ENCODE data around the gene CDC42EP2. TPM values are rescaled to one million over a fixed set of nuclear protein-coding genes. Genes with fewer than 3 reads are reported as not detected.

Gene CDC42EP2
- polyA plus RNA-seq, 1 of the 3 experiments (the other 2 are of a cell fraction): 8.1 TPM

GRCh38 chr11:65303555-65303954, 11.1 kb upstream of the CDC42EP2 start (continued):
- no peak for TF ChIP-seq SIN3A (IDR thresholded peaks at IDR 0.05; ENCODE audit: borderline replicate concordance, low read depth, low read length)
- no peak for TF ChIP-seq ELF1 (IDR thresholded peaks at IDR 0.05)
- TF ChIP-seq RAD21 (IDR thresholded peaks at IDR 0.05; ENCODE audit: low read length): no peak
- TF ChIP-seq RFX5 (IDR thresholded peaks at IDR 0.05; ENCODE audit: low read length): no peak
- no peak for TF ChIP-seq GATA2 (CRISPR knock-in tag; IDR thresholded peaks at IDR 0.05)
- no peak for TF ChIP-seq CHD2 (IDR thresholded peaks at IDR 0.05; ENCODE audit: low read length, partially characterized antibody)
- no peak for TF ChIP-seq JUND (IDR thresholded peaks at IDR 0.05)
- TF ChIP-seq RXRA (IDR thresholded peaks at IDR 0.05; ENCODE audit: borderline replicate concordance, low read depth): no peak
- TF ChIP-seq FOXJ3 (CRISPR knock-in tag; IDR thresholded peaks at IDR 0.05): no peak
- TF ChIP-seq, protein P1, sequence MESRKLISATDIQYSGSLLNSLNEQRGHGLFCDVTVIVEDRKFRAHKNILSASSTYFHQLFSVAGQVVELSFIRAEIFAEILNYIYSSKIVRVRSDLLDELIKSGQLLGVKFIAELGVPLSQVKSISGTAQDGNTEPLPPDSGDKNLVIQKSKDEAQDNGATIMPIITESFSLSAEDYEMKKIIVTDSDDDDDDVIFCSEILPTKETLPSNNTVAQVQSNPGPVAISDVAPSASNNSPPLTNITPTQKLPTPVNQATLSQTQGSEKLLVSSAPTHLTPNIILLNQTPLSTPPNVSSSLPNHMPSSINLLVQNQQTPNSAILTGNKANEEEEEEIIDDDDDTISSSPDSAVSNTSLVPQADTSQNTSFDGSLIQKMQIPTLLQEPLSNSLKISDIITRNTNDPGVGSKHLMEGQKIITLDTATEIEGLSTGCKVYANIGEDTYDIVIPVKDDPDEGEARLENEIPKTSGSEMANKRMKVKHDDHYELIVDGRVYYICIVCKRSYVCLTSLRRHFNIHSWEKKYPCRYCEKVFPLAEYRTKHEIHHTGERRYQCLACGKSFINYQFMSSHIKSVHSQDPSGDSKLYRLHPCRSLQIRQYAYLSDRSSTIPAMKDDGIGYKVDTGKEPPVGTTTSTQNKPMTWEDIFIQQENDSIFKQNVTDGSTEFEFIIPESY (IDR thresholded peaks at IDR 0.05; ENCODE audit: borderline replicate concordance, low read depth): no peak
- no peak for TF ChIP-seq POLR2AphosphoS5 (IDR thresholded peaks at IDR 0.05; ENCODE audit: low read depth, low read length)
- no peak for TF ChIP-seq TCF12 (IDR thresholded peaks at IDR 0.05)

DNA sequence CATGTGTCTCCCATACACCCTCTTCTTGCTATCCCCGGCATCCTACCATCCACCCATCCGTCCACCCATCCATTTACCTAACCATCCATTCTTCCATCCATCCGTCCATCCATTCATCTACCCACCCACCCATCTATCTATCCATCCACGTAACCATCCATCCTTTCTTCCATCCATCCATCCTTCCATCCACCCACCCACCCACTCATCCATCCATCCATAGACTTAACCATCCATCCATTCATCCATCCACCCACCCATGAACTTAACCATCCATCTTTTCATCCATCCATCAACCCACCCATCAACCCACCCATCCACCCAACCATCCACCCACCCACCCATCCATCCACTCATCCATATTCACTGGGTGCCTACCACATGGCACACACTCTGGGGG, 10.6 kb upstream of the CDC42EP2 start:
- H2AFZ ChIP-seq (ENCODE audit: low read depth): no peak overlapping the region
- H3K36me3 ChIP-seq (replicated peaks in 1 of 2; ENCODE audit: control insufficient read depth in 1 of 2, insufficient read depth in 2 of 2, low read length in 1 of 2): no peaks in the 10 kb centered on the region
- TF ChIP-seq, protein P2, sequence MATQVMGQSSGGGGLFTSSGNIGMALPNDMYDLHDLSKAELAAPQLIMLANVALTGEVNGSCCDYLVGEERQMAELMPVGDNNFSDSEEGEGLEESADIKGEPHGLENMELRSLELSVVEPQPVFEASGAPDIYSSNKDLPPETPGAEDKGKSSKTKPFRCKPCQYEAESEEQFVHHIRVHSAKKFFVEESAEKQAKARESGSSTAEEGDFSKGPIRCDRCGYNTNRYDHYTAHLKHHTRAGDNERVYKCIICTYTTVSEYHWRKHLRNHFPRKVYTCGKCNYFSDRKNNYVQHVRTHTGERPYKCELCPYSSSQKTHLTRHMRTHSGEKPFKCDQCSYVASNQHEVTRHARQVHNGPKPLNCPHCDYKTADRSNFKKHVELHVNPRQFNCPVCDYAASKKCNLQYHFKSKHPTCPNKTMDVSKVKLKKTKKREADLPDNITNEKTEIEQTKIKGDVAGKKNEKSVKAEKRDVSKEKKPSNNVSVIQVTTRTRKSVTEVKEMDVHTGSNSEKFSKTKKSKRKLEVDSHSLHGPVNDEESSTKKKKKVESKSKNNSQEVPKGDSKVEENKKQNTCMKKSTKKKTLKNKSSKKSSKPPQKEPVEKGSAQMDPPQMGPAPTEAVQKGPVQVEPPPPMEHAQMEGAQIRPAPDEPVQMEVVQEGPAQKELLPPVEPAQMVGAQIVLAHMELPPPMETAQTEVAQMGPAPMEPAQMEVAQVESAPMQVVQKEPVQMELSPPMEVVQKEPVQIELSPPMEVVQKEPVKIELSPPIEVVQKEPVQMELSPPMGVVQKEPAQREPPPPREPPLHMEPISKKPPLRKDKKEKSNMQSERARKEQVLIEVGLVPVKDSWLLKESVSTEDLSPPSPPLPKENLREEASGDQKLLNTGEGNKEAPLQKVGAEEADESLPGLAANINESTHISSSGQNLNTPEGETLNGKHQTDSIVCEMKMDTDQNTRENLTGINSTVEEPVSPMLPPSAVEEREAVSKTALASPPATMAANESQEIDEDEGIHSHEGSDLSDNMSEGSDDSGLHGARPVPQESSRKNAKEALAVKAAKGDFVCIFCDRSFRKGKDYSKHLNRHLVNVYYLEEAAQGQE (IDR thresholded peaks at IDR 0.05; ENCODE audit: low read depth, low read length): no peak
- TF ChIP-seq RCOR1 (IDR thresholded peaks at IDR 0.05; ENCODE audit: low read length): no peak
- TF ChIP-seq, protein P3, sequence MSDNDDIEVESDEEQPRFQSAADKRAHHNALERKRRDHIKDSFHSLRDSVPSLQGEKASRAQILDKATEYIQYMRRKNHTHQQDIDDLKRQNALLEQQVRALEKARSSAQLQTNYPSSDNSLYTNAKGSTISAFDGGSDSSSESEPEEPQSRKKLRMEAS (IDR thresholded peaks at IDR 0.05; ENCODE audit: low read depth): no peak
- no peak for TF ChIP-seq YY1 (IDR thresholded peaks at IDR 0.05; ENCODE audit: low read depth)
- TF ChIP-seq NRF1 (IDR thresholded peaks at IDR 0.05; ENCODE audit: low read depth, low read length): no peak
- TF ChIP-seq RFX5 (IDR thresholded peaks at IDR 0.05; ENCODE audit: low read length): no peak
- no peak for TF ChIP-seq EZH2phosphoT487 (IDR thresholded peaks at IDR 0.05; ENCODE audit: borderline replicate concordance, low read depth)
- no peak for DNase-seq
- POLR2A ChIA-PET: no interaction called here
- peaks cover 20% of the 10 kb centered on the region for H3F3A ChIP-seq (replicated peaks; ENCODE audit: insufficient read depth)
- no peak overlapping the region for H3K4me3 ChIP-seq (ENCODE audit: low read depth in 2 of 2, low read length in 1 of 2)
- no peaks in the 10 kb centered on the region for H4K20me1 ChIP-seq (ENCODE audit: insufficient read depth)
- no peaks in the 10 kb centered on the region for H3K9me3 ChIP-seq
- no peaks in the 10 kb centered on the region for H3K9me2 ChIP-seq
- no peaks in the 10 kb centered on the region for H3K79me2 ChIP-seq (ENCODE audit: insufficient read depth)
- H3K27me3 ChIP-seq (ENCODE audit: insufficient read depth): no peaks in the 10 kb centered on the region
- peaks cover 3 to 25% of the 10 kb centered on the region in 2 experiments; a peak in 2 of 4 replicates for H3K4me1 ChIP-seq (ENCODE audit: control insufficient read depth in 1 of 2, insufficient read depth in 2 of 2, low read depth in 1 of 2, low read length in 1 of 2)
- H3K9ac ChIP-seq: no peak overlapping the region
- WGBS (ENCODE audit: low lambda C conversion rate): 97% methylated on average over 4 of the region's 4 CpGs
- CTCF ChIA-PET: interaction anchor here (1.4 to 6.8 kb wide), 3 partner anchors 11 to 29 kb away, joined by 3 to 63 read pairs (median 7); partner anchors contain the start of gene CDC42EP2
- H3K27ac ChIP-seq (ENCODE audit: low read depth in 2 of 2, low read length in 1 of 2): no peak overlapping the region
- H3K4me2 ChIP-seq: no peak overlapping the region
